ENCODE data around the gene PARL. TPM values are rescaled to one million over a fixed set of nuclear protein-coding genes. Genes with fewer than 3 reads are reported as not detected.

Gene PARL
- total RNA-seq, 1 experiment from 2014 or later: 73.7 TPM

GRCh38 chr3:183818041-183818620 is 66.5 kb downstream of the PARL start:
- ChIA-PET CTCF (no interaction called here), POLR2A (ENCODE audit: low non-redundant PET) (no interaction called here)
- Histone ChIP-seq H3K4me1 (ENCODE audit: insufficient read depth, low read length, poor library complexity, severe bottlenecking) (no peaks in the 10 kb centered on the region), H3K36me3 (ENCODE audit: insufficient read depth, low read length, poor library complexity, severe bottlenecking) (no peaks in the 10 kb centered on the region), H3K27me3 (replicated peaks; ENCODE audit: insufficient read depth, low read depth, low read length, poor library complexity) (no peaks in the 10 kb centered on the region), H3K4me3 (ENCODE audit: low read depth, low read length, poor library complexity, severe bottlenecking) (no peak overlapping the region), H3K9me3 (ENCODE audit: low read depth, low read length, poor library complexity, severe bottlenecking) (no peaks in the 10 kb centered on the region), H3K27ac (ENCODE audit: low read depth, low read length, poor library complexity, severe bottlenecking) (no peak overlapping the region)
- no peak for DNase-seq (ENCODE audit: low spot score)
- intact Hi-C loops (cut with micrococcal nuclease; ENCODE audit: unreplicated experiment): no loop called here
- TF ChIP-seq CTCF (conservative IDR thresholded peaks at IDR 0.05; ENCODE audit: low read depth, low read length) (no peak), EZH2 (IDR thresholded peaks at IDR 0.05; ENCODE audit: borderline replicate concordance, low read depth, low read length, poor library complexity, severe bottlenecking) (no peak)
- no TSS peak for BruUV-seq (replicated peaks)

- POLR2A ChIA-PET (ENCODE audit: low non-redundant PET): no interaction called here
- H3K36me3 ChIP-seq (ENCODE audit: insufficient read depth, low read length, poor library complexity, severe bottlenecking): peaks cover 2% of the 10 kb centered on the region
- no peak overlapping the region for H3K4me3 ChIP-seq (ENCODE audit: low read depth, low read length, poor library complexity, severe bottlenecking)
- H3K4me1 ChIP-seq (ENCODE audit: insufficient read depth, low read length, poor library complexity, severe bottlenecking): no peaks in the 10 kb centered on the region
- H3K27ac ChIP-seq (ENCODE audit: low read depth, low read length, poor library complexity, severe bottlenecking): no peak overlapping the region
- no TSS peak for BruUV-seq (replicated peaks)
- CTCF ChIA-PET: no interaction called here
- no peaks in the 10 kb centered on the region for H3K9me3 ChIP-seq (ENCODE audit: low read depth, low read length, poor library complexity, severe bottlenecking)
- H3K27me3 ChIP-seq (replicated peaks; ENCODE audit: insufficient read depth, low read depth, low read length, poor library complexity): no peaks in the 10 kb centered on the region
- TF ChIP-seq CTCF (conservative IDR thresholded peaks at IDR 0.05; ENCODE audit: low read depth, low read length) (no peak), EZH2 (IDR thresholded peaks at IDR 0.05; ENCODE audit: borderline replicate concordance, low read depth, low read length, poor library complexity, severe bottlenecking) (no peak)
- intact Hi-C loops (cut with micrococcal nuclease; ENCODE audit: unreplicated experiment): no loop called here
- DNase-seq (ENCODE audit: low spot score): no peak
Measured at GRCh38 chr3:183817639-183818038, 67.0 kb downstream of the PARL start.

- ChIA-PET CTCF (no interaction called here), POLR2A (ENCODE audit: low non-redundant PET) (no interaction called here)
- H3K27me3 ChIP-seq (replicated peaks; ENCODE audit: insufficient read depth, low read depth, low read length, poor library complexity): no peaks in the 10 kb centered on the region
- no peaks in the 10 kb centered on the region for H3K9me3 ChIP-seq (ENCODE audit: low read depth, low read length, poor library complexity, severe bottlenecking)
- intact Hi-C loops (cut with micrococcal nuclease; ENCODE audit: unreplicated experiment): no loop called here
- H3K4me3 ChIP-seq (ENCODE audit: low read depth, low read length, poor library complexity, severe bottlenecking): no peak overlapping the region
- no TSS peak for BruUV-seq (replicated peaks)
- no peaks in the 10 kb centered on the region for H3K4me1 ChIP-seq (ENCODE audit: insufficient read depth, low read length, poor library complexity, severe bottlenecking)
- H3K36me3 ChIP-seq (ENCODE audit: insufficient read depth, low read length, poor library complexity, severe bottlenecking): peaks cover 4% of the 10 kb centered on the region
- no peak for TF ChIP-seq CTCF (conservative IDR thresholded peaks at IDR 0.05; ENCODE audit: low read depth, low read length)
- no peak for TF ChIP-seq EZH2 (IDR thresholded peaks at IDR 0.05; ENCODE audit: borderline replicate concordance, low read depth, low read length, poor library complexity, severe bottlenecking)
- no peak for DNase-seq (ENCODE audit: low spot score)
- no peak overlapping the region for H3K27ac ChIP-seq (ENCODE audit: low read depth, low read length, poor library complexity, severe bottlenecking)
Measured at GRCh38 chr3:183816681-183817510, 67.8 kb downstream of the PARL start.
